ENCODE data around the gene HBE1. TPM values are rescaled to one million over a fixed set of nuclear protein-coding genes. Genes with fewer than 3 reads are reported as not detected.

HBE1 gene
- total and polyA plus RNA-seq, 2 donors (not counting 1 experiment from before 2014, with no cell fraction given): not detected

- H3K4me1 Mint-ChIP-seq: no peaks in the 10 kb centered on the region
- peaks cover 18% of the 10 kb centered on the region for H3K27me3 Mint-ChIP-seq
- H3K9me3 Mint-ChIP-seq (ENCODE audit: insufficient read depth): no peaks in the 10 kb centered on the region
- no peaks in the 10 kb centered on the region for H3K4me1 ChIP-seq (ENCODE audit: control insufficient read depth in 2 of 2, insufficient read depth in 2 of 2, low read length in 2 of 2)
- no peak overlapping the region for H3K27ac ChIP-seq (ENCODE audit: low read length in 2 of 2)
- WGBS (ENCODE audit: insufficient coverage): 100% methylated on average over 1 of the region's 3 CpGs
- H3K9ac ChIP-seq (ENCODE audit: low read length): no peak overlapping the region
- no peaks in the 10 kb centered on the region for H3K79me2 ChIP-seq (ENCODE audit: control insufficient read depth, insufficient read depth, low read length)
- TF ChIP-seq CTCF (IDR thresholded peaks at IDR 0.05): no peak
- no peak for TF ChIP-seq EZH2 (IDR thresholded peaks at IDR 0.05; ENCODE audit: borderline replicate concordance, insufficient read depth, low read depth, low read length, poor library complexity, severe bottlenecking)
- no peaks in the 10 kb centered on the region for H3K36me3 ChIP-seq (replicated peaks in 1 of 2; ENCODE audit: control extremely low read depth in 1 of 2, control insufficient read depth in 1 of 2, extremely low read depth in 1 of 2, insufficient read depth in 2 of 2, low read length in 1 of 2)
- ChIA-PET POLR2A (no interaction called here), CTCF (no interaction called here)
- ATAC-seq (ENCODE audit: low read depth) (no peak), DNase-seq (no peak)
- H3K4me3 Mint-ChIP-seq: no peak overlapping the region
- no peak overlapping the region for H3K4me3 ChIP-seq (ENCODE audit: control extremely low read depth in 1 of 5, extremely low read depth in 1 of 5, insufficient read depth in 1 of 5, low read depth in 2 of 5, low read length in 4 of 5)
- no peak overlapping the region for H3K4me2 ChIP-seq (replicated peaks; ENCODE audit: low read depth, low read length, poor library complexity, severe bottlenecking)
- intact Hi-C loops (cut with micrococcal nuclease): no loop called here
- no peak overlapping the region for H3K27ac Mint-ChIP-seq
- no peaks in the 10 kb centered on the region for H4K20me1 ChIP-seq (ENCODE audit: control insufficient read depth, insufficient read depth, low read length, poor library complexity, severe bottlenecking)
- no peak overlapping the region for H2AFZ ChIP-seq (ENCODE audit: insufficient read depth, low read depth, low read length, poor library complexity, severe bottlenecking)
- no peaks in the 10 kb centered on the region for H3K27me3 ChIP-seq (replicated peaks in 1 of 4; ENCODE audit: control extremely low read depth in 1 of 4, control insufficient read depth in 3 of 4, insufficient read depth in 4 of 4, low read length in 3 of 4)
- no peaks in the 10 kb centered on the region for H3K9me3 ChIP-seq (ENCODE audit: control extremely low read depth in 1 of 3, control insufficient read depth in 2 of 3, insufficient read depth in 1 of 3, low read length in 2 of 3)
Measured at GRCh38 chr11:5247472-5248192, 22.1 kb downstream of the HBE1 start.

- H3K27me3 Mint-ChIP-seq: peaks cover 17% of the 10 kb centered on the region
Measured at GRCh38 chr11:5246772-5247471, 22.8 kb downstream of the HBE1 start.

More at GRCh38 chr11:5246772-5247471, 22.8 kb downstream of the HBE1 start:
- no peak overlapping the region for H3K27ac Mint-ChIP-seq
- H4K20me1 ChIP-seq (ENCODE audit: control insufficient read depth, insufficient read depth, low read length, poor library complexity, severe bottlenecking): no peaks in the 10 kb centered on the region
- TF ChIP-seq EZH2 (IDR thresholded peaks at IDR 0.05; ENCODE audit: borderline replicate concordance, insufficient read depth, low read depth, low read length, poor library complexity, severe bottlenecking) (no peak), CTCF (IDR thresholded peaks at IDR 0.05) (no peak)
- no peak overlapping the region for H3K27ac ChIP-seq (ENCODE audit: low read length in 2 of 2)
- no peaks in the 10 kb centered on the region for H3K4me1 ChIP-seq (ENCODE audit: control insufficient read depth in 2 of 2, insufficient read depth in 2 of 2, low read length in 2 of 2)
- H3K27me3 ChIP-seq (replicated peaks in 1 of 4; ENCODE audit: control extremely low read depth in 1 of 4, control insufficient read depth in 3 of 4, insufficient read depth in 4 of 4, low read length in 3 of 4): no peaks in the 10 kb centered on the region
- POLR2A ChIA-PET: no interaction called here
- no peak overlapping the region for H3K4me3 Mint-ChIP-seq
- no peak for DNase-seq
- H3K36me3 ChIP-seq (replicated peaks in 1 of 2; ENCODE audit: control extremely low read depth in 1 of 2, control insufficient read depth in 1 of 2, extremely low read depth in 1 of 2, insufficient read depth in 2 of 2, low read length in 1 of 2): no peaks in the 10 kb centered on the region
- no peak overlapping the region for H3K4me2 ChIP-seq (replicated peaks; ENCODE audit: low read depth, low read length, poor library complexity, severe bottlenecking)
- no peaks in the 10 kb centered on the region for H3K79me2 ChIP-seq (ENCODE audit: control insufficient read depth, insufficient read depth, low read length)
- no peak for ATAC-seq (ENCODE audit: low read depth)
- no peaks in the 10 kb centered on the region for H3K9me3 ChIP-seq (ENCODE audit: control extremely low read depth in 1 of 3, control insufficient read depth in 2 of 3, insufficient read depth in 1 of 3, low read length in 2 of 3)
- no peak overlapping the region for H2AFZ ChIP-seq (ENCODE audit: insufficient read depth, low read depth, low read length, poor library complexity, severe bottlenecking)
- no peaks in the 10 kb centered on the region for H3K9me3 Mint-ChIP-seq (ENCODE audit: insufficient read depth)
- no peak overlapping the region for H3K9ac ChIP-seq (ENCODE audit: low read length)
- intact Hi-C loops (cut with micrococcal nuclease): no loop called here
- H3K4me1 Mint-ChIP-seq: no peaks in the 10 kb centered on the region
- no peak overlapping the region for H3K4me3 ChIP-seq (ENCODE audit: control extremely low read depth in 1 of 5, extremely low read depth in 1 of 5, insufficient read depth in 1 of 5, low read depth in 2 of 5, low read length in 4 of 5)
- CTCF ChIA-PET: no interaction called here
- 50% methylated on average over 1 of the region's 6 CpGs for WGBS (ENCODE audit: insufficient coverage)

Measured in B cell (primary cell).